Lower lobe of right lung (tissue), 2 donors: ENCODE data around the gene NBAS. TPM values are rescaled to one million over a fixed set of nuclear protein-coding genes. Genes with fewer than 3 reads are reported as not detected.
"Not testable (repeated sequence)": the region's sequence is repeated elsewhere in the genome, so short reads cannot be mapped to it uniquely, and the experiment has no call there.

ENCODE experiments used
- ATAC-seq, 2 donors: fragments of 200-7000 bp; cut with Tn5 transposase; one replicate each; pipeline ENCODE4 v1.9.1; 2020 to 2022; ENCODE audit warnings: mild to moderate bottlenecking in 2 of 2, moderate library complexity in 2 of 2
- DNase-seq: peaks from one replicate; pipeline ENCODE4 v3.0.0-alpha.2; 2020
- H3K27ac ChIP-seq: fragments of 200-600 bp; one replicate; pipeline ENCODE4 v1.8.0; 2022
- H3K27me3 ChIP-seq: fragments of 200-600 bp; one replicate; pipeline ENCODE4 v1.8.0; 2022; ENCODE audit warnings: low read depth
- H3K36me3 ChIP-seq: fragments of 200-600 bp; one replicate; pipeline ENCODE4 v1.8.0; 2022; ENCODE audit warnings: mild to moderate bottlenecking
- H3K4me1 ChIP-seq: fragments of 200-600 bp; one replicate; pipeline ENCODE4 v1.8.0; 2022
- H3K4me3 ChIP-seq: fragments of 200-600 bp; one replicate; pipeline ENCODE4 v1.8.0; 2022; ENCODE audit warnings: mild to moderate bottlenecking
- H3K9me3 ChIP-seq: fragments of 200-600 bp; one replicate; pipeline ENCODE4 v1.8.0; 2022
- intact Hi-C: fragments of 100-400 bp; cut with DNase I; formaldehyde crosslinking; loops from one replicate; pipeline ENCODE4 v1.11.0; 2022
- total RNA-seq: library from RNA; stranded (reverse); fragmentation: NEBNext Ultra II Directional; extraction: Animal tissue kit (Norgen Biotek cat#: 25700); gene quantifications from one replicate; pipeline ENCODE4 v1.2.1, GENCODE V29; 2021
- TF ChIP-seq, protein P1 (sequence below): fragments of 200-600 bp; IDR thresholded peaks from one replicate; pipeline ENCODE4 v1.8.0; 2022; ENCODE audit warnings: antibody characterized with exemption, mild to moderate bottlenecking
- donor health status: DM: no; HTN: yes; CAD: no; lungs with severe emphysema.

The NBAS gene
- total RNA-seq, 1 donor from 2014 or later = 42.4 TPM

DNA sequence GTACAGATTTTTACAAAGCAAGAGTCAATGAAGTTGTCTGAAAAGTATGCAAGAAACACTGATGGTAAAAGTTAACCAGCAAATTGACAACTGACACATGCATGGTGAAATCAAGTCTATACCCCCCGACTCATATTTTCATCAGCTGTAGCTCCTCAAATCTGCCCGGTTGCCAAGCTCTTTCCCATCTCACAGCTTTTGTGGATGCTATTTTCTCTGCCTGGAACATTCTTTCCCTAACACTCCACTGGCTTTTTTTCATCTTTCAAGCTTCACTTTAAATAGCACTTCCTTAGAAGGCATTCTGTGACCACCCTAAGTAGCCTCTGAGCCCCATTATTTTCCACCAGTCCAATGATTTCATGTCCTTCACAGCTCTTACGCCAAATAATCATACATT is 18.1 kb downstream of the NBAS start:
- Histone ChIP-seq H3K36me3 (peaks cover 3% of the 10 kb centered on the region), H3K27me3 (no peaks in the 10 kb centered on the region), H3K27ac (no peak overlapping the region), H3K9me3 (no peaks in the 10 kb centered on the region), H3K4me3 (no peak overlapping the region), H3K4me1 (no peaks in the 10 kb centered on the region)
- TF ChIP-seq, protein P1, sequence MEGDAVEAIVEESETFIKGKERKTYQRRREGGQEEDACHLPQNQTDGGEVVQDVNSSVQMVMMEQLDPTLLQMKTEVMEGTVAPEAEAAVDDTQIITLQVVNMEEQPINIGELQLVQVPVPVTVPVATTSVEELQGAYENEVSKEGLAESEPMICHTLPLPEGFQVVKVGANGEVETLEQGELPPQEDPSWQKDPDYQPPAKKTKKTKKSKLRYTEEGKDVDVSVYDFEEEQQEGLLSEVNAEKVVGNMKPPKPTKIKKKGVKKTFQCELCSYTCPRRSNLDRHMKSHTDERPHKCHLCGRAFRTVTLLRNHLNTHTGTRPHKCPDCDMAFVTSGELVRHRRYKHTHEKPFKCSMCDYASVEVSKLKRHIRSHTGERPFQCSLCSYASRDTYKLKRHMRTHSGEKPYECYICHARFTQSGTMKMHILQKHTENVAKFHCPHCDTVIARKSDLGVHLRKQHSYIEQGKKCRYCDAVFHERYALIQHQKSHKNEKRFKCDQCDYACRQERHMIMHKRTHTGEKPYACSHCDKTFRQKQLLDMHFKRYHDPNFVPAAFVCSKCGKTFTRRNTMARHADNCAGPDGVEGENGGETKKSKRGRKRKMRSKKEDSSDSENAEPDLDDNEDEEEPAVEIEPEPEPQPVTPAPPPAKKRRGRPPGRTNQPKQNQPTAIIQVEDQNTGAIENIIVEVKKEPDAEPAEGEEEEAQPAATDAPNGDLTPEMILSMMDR = no peak
- DNase-seq (no peak), ATAC-seq (no peak)
- intact Hi-C loops = no loop called here

DNA sequence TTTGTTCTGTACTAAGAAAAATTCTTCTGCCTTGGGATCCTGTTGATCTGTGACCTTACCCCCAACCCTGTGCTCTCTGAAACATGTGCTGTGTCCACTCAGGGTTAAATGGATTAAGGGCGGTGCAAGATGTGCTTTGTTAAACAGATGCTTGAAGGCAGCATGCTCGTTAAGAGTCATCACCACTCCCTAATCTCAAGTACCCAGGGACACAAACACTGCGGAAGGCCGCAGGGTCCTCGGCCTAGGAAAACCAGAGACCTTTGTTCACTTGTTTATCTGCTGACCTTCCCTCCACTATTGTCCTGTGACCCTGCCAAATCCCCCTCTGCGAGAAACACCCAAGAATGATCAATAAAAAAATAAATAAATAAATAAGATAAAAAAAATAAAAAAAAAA is 18.9 kb downstream of the NBAS start:
- H3K27me3 ChIP-seq, H3K9me3 ChIP-seq, ATAC-seq, DNase-seq, intact Hi-C loops, H3K4me1 ChIP-seq, H3K4me3 ChIP-seq, H3K36me3 ChIP-seq, H3K27ac ChIP-seq: not testable (repeated sequence)

DNA sequence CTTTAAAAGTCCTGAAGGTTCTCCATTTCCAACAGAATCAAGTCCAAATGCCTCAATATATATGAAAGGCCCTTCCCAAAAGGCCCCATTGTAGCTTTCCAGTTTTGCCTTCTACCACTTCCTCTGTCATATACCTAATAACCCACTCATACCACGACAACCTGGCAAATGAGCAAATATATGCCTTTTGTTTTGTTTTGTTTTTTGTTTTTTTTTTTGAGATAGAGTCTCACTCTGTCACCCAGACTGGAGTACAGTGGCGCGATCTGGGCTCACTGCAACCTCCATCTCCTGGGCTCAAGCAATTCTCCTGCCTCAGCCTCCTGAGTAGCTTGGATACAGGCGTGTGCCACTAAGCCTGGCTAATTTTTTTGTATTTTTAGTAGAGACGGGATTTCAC is 20.6 kb downstream of the NBAS start:
- ATAC-seq, H3K27ac ChIP-seq, intact Hi-C loops: not testable (repeated sequence)

DNA sequence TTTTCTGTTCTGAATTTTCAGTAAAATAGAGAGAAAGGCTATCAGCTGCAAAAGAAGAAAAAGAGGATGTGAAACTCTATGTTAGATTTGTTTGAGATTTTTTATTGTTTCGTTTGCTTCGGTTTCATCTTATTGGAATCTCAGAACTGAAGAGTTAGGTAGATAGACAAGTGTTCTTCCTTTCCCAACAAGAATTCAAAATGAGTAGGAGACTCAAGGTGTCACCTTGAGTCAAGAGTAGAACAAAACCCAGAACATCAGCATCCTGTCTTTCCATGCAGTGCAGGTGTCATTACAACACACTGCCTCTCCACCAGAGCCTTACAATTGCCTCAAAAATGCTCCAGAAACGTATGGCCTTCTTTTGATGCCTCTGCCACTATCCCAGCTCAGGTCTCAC is 21.1 kb downstream of the NBAS start:
- no peak for ATAC-seq

More for the DNA sequence above, 20.6 kb downstream of the NBAS start:
- H3K36me3 ChIP-seq, H3K9me3 ChIP-seq, H3K4me3 ChIP-seq, DNase-seq, H3K4me1 ChIP-seq, H3K27me3 ChIP-seq: not testable (repeated sequence)

DNA sequence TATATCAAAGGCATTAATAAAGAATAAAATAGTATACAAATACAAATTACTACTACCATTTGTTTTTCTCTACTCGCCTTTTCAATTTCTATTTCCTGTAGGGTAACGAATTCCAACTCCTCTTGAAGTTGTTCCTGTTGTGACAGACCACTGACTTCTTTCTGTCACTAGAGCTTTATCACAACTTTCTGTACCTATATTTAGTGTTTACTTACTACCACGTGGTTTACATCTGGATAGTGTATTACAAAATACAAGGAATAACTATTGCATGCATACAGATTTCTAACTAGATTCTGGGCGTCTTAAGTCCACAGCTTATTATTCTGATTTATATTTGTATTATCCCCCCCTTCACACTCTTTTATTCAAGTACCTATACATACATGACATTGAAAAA is 22.3 kb downstream of the NBAS start:
- H3K4me3 ChIP-seq = no peak overlapping the region
- ATAC-seq (no peak), DNase-seq (no peak)
- no peaks in the 10 kb centered on the region for H3K4me1 ChIP-seq
- intact Hi-C loops = no loop called here
- no peak overlapping the region for H3K27ac ChIP-seq
- H3K36me3 ChIP-seq = peaks cover 21% of the 10 kb centered on the region
- H3K9me3 ChIP-seq = no peaks in the 10 kb centered on the region
- TF ChIP-seq, protein P1 = no peak
- no peaks in the 10 kb centered on the region for H3K27me3 ChIP-seq

More for the DNA sequence above, 21.1 kb downstream of the NBAS start:
- TF ChIP-seq, protein P1 = no peak
- DNase-seq = no peak
- Histone ChIP-seq H3K4me3 (no peak overlapping the region), H3K27ac (no peak overlapping the region), H3K27me3 (no peaks in the 10 kb centered on the region), H3K36me3 (peaks cover 9% of the 10 kb centered on the region), H3K4me1 (no peaks in the 10 kb centered on the region), H3K9me3 (no peaks in the 10 kb centered on the region)
- intact Hi-C loops = no loop called here

DNA sequence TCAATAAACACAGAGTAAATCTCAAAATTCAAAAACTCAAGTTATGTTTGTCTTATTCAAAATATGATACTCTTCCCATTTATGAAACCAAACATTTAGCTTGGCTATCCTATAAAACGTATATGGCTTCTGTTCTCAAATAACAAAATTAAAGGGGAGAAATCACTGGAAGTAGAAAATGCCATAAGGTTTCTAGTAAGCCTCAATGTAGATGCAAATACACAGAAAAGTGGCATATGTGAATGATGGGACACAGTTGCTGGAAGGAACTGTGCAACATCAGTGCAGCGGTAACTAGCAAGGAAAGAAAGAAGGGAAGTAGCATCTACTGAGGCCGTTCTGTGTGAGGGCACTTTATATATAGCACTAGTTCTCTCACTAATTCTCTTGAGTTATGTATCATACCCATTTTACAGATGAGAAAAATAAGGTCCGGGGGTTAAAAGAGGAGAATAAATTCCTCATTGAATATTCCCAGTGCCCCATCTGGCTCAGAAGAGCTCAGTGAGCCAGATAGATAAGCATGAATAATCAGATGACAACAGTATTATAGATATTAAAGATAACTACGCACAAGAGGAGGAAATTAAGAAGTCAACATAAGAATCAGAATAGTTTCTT is 27.2 kb downstream of the NBAS start:
- TF ChIP-seq, protein P1 = no peak
- H3K4me3 ChIP-seq = no peak overlapping the region
- H3K27me3 ChIP-seq = no peaks in the 10 kb centered on the region
- no peaks in the 10 kb centered on the region for H3K4me1 ChIP-seq
- peaks cover 46% of the 10 kb centered on the region for H3K36me3 ChIP-seq
- DNase-seq (no peak), ATAC-seq (no peak)
- no peak overlapping the region for H3K27ac ChIP-seq
- no peaks in the 10 kb centered on the region for H3K9me3 ChIP-seq
- intact Hi-C loops = no loop called here
